CD14-positive monocyte (primary cell): ENCODE measurements around the gene BCAR1. TPM values are rescaled to one million over a fixed set of nuclear protein-coding genes. Genes with fewer than 3 reads are reported as not detected.
"Not testable (repeated sequence)": the region's sequence is repeated elsewhere in the genome, so short reads cannot be mapped to it uniquely, and the experiment has no call there.

ENCODE experiments used
- DNase-seq, 3 donors: peaks; one replicate each; pipeline ENCODE4 v3.0.0-alpha.2; 2011 to 2022
- H2AFZ ChIP-seq: 2 replicates; pipeline ENCODE4 v1.6.0; 2012; ENCODE audit warnings: mild to moderate bottlenecking, low read depth, low read length, inconsistent platforms; ENCODE audit not compliant: insufficient read depth, poor library complexity, severe bottlenecking
- H3K27ac ChIP-seq, 2 donors: 1 replicate in 1 of 2; 2 replicates in 1 of 2; pipeline ENCODE4 v1.5.1; 2012 to 2013; ENCODE audit warnings: low read length in 2 of 2, control low read depth in 1 of 2, inconsistent platforms in 1 of 2, low read depth in 1 of 2, mild to moderate bottlenecking in 1 of 2
- H3K27me3 ChIP-seq, 2 donors: one replicate each; pipeline versions ENCODE4 v1.6.0 to v1.6.1; 2011 to 2013; ENCODE audit warnings: low read length in 2 of 2; ENCODE audit not compliant: control insufficient read depth in 2 of 2, insufficient read depth in 2 of 2
- H3K36me3 ChIP-seq, 2 donors: replicated peaks in 1 of 2; 1 replicate in 1 of 2; 2 replicates in 1 of 2; pipeline versions ENCODE4 v1.5.1 to v1.6.1; 2012 to 2013; ENCODE audit warnings: low read length in 2 of 2, control low read depth in 1 of 2, inconsistent platforms in 1 of 2, mild to moderate bottlenecking in 1 of 2; ENCODE audit not compliant: insufficient read depth in 2 of 2, control insufficient read depth in 1 of 2
- H3K4me1 ChIP-seq, 2 donors: 1 replicate in 1 of 2; 2 replicates in 1 of 2; pipeline versions ENCODE4 v1.5.1 to v1.6.1; 2012 to 2013; ENCODE audit warnings: low read length in 2 of 2, control low read depth in 1 of 2, inconsistent platforms in 1 of 2, mild to moderate bottlenecking in 1 of 2, moderate library complexity in 1 of 2; ENCODE audit not compliant: insufficient read depth in 2 of 2, control insufficient read depth in 1 of 2
- H3K4me2 ChIP-seq: replicated peaks from 2 replicates; pipeline ENCODE3; 2012; ENCODE audit warnings: low read length, moderate library complexity, mild to moderate bottlenecking; ENCODE audit not compliant: poor library complexity, severe bottlenecking; ENCODE audit errors: extremely low read depth
- H3K4me3 ChIP-seq, 3 experiments: fragments of 200-600 bp in 1 of 3; sonication (generic) in 1 of 3; replicated peaks in 1 of 3; 1 replicate in 2 of 3; 2 replicates in 1 of 3; pipeline ENCODE4 v1.5.1; 2011 to 2013; ENCODE audit warnings: low read length in 3 of 3, mild to moderate bottlenecking in 3 of 3, control low read depth in 2 of 3, low read depth in 2 of 3, inconsistent platforms in 1 of 3, moderate library complexity in 1 of 3
- H3K79me2 ChIP-seq: 2 replicates; pipeline ENCODE4 v1.6.0; 2012; ENCODE audit warnings: mild to moderate bottlenecking, control low read depth, inconsistent platforms, low read length, moderate library complexity; ENCODE audit not compliant: insufficient read depth
- H3K9ac ChIP-seq: 2 replicates; pipeline ENCODE4 v1.6.0; 2017; ENCODE audit warnings: low read length, mild to moderate bottlenecking; ENCODE audit not compliant: insufficient read depth, poor library complexity, severe bottlenecking
- H3K9me3 ChIP-seq, 2 donors: replicated peaks in 1 of 2; 1 replicate in 1 of 2; 2 replicates in 1 of 2; pipeline versions ENCODE4 v1.5.1 to v1.6.1; 2012 to 2013; ENCODE audit warnings: low read length in 2 of 2, control low read depth in 1 of 2; ENCODE audit not compliant: control insufficient read depth in 1 of 2, insufficient read depth in 1 of 2
- H4K20me1 ChIP-seq: 2 replicates; pipeline ENCODE4 v1.6.0; 2012; ENCODE audit warnings: mild to moderate bottlenecking, low read length, control low read depth, moderate library complexity; ENCODE audit not compliant: insufficient read depth
- H3K27ac Mint-ChIP-seq, 7 donors: one replicate each; pipeline ENCODE4 v1.8.0; 2020; ENCODE audit warnings: mild to moderate bottlenecking in 7 of 7, mixed read lengths in 7 of 7, moderate library complexity in 6 of 7, inconsistent platforms in 2 of 7
- H3K27me3 Mint-ChIP-seq, 3 donors: one replicate each; pipeline ENCODE4 v1.8.0; 2021 to 2022; ENCODE audit warnings: low read depth in 3 of 3, mild to moderate bottlenecking in 3 of 3, mixed read lengths in 3 of 3, moderate library complexity in 3 of 3, inconsistent platforms in 1 of 3
- H3K36me3 Mint-ChIP-seq, 2 donors: one replicate each; pipeline ENCODE4 v1.8.0; 2020; ENCODE audit warnings: mixed read lengths in 2 of 2, inconsistent platforms in 1 of 2, mild to moderate bottlenecking in 1 of 2
- H3K4me1 Mint-ChIP-seq: one replicate; pipeline ENCODE4 v1.8.0; 2020; ENCODE audit warnings: mild to moderate bottlenecking, mixed read lengths
- H3K4me3 Mint-ChIP-seq, 2 donors: one replicate each; pipeline ENCODE4 v1.8.0; 2020; ENCODE audit warnings: mild to moderate bottlenecking in 2 of 2, mixed read lengths in 2 of 2, moderate library complexity in 1 of 2
- H3K9me3 Mint-ChIP-seq, 7 donors: one replicate each; pipeline ENCODE4 v1.8.0; 2020 to 2022; ENCODE audit warnings: mixed read lengths in 7 of 7, mild to moderate bottlenecking in 6 of 7, moderate library complexity in 6 of 7, inconsistent platforms in 2 of 7
- WGBS: methylation state at CpG from one replicate; pipeline ENCODE4 v1.1.5; 2013; ENCODE audit warnings: missing lambda C conversion rate; ENCODE audit not compliant: insufficient coverage; 5-methylcytosine and 5-hydroxymethylcytosine counted together
- intact Hi-C, 2 donors: fragments of 100-400 bp; cut with micrococcal nuclease; formaldehyde crosslinking; loops; one replicate each; pipeline versions ENCODE4 v1.15.0 to v1.15.1; 2023
- polyA plus RNA-seq, 3 donors: library from polyadenylated mRNA; depleted of rRNA in 1 of 3; unstranded in 2 of 3; stranded (reverse) in 1 of 3; fragments of 300-500 nt in 2 of 3; fragments of >200 nt in 1 of 3; fragmentation: Illumina TruSeq in 2 of 3; gene quantifications; 1 replicate in 2 of 3; 2 replicates in 1 of 3; pipeline ENCODE4 v1.2.3, GENCODE V29; 2012 to 2021
- TF ChIP-seq, protein P1 (sequence below): fragments of 200-600 bp; IDR thresholded peaks from one replicate; pipeline ENCODE4 v1.8.0; 2022; ENCODE audit warnings: antibody characterized with exemption, mild to moderate bottlenecking

The BCAR1 gene
- polyA plus RNA-seq, 3 donors, result not detected

DNA sequence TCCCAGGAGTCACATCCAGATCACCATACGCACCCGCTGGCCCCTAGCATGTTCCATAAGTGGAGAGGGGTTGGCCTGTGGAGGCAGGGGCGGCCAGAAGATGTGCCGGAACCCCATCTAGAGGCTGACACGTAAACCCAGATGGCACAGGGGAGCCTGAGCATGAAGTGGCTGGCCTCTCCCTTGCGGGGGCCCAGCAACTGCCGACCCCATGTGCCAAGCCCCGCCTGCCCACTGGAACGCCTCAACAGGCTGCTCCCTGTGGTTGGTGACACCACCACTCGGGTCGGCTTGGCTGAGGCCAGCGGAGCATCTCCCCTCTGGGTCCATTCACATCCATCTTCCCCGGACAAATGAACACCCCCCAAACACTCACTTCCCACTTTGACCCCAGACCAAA is 9.5 kb downstream of the BCAR1 start:
- peaks cover 13 to 15% of the 10 kb centered on the region in 2 donors for H3K4me1 ChIP-seq
- H3K27me3 ChIP-seq, result peaks cover 0 to 79% of the 10 kb centered on the region in 2 donors
- no peak overlapping the region for H3K4me3 ChIP-seq
- no peaks in the 10 kb centered on the region for H3K9me3 ChIP-seq
- H3K36me3 ChIP-seq, result no peaks in the 10 kb centered on the region
- no peak overlapping the region for H3K9ac ChIP-seq
- no peaks in the 10 kb centered on the region for H4K20me1 ChIP-seq
- peaks cover 11% of the 10 kb centered on the region for H3K4me1 Mint-ChIP-seq
- no peaks in the 10 kb centered on the region for H3K36me3 Mint-ChIP-seq
- H3K27me3 Mint-ChIP-seq, result peaks cover 55 to 97% (median 70%) of the 10 kb centered on the region in 3 donors
- H3K4me3 Mint-ChIP-seq, result peak overlapping the region in 1 of 2 donors; percentile 32
- DNase-seq, result no peak
- H3K4me2 ChIP-seq, result no peak overlapping the region
- H2AFZ ChIP-seq, result no peak overlapping the region
- intact Hi-C loops, result no loop called here
- H3K9me3 Mint-ChIP-seq, result peaks cover 0 to 7% (median 1%) of the 10 kb centered on the region in 7 donors
- H3K27ac Mint-ChIP-seq, result peak overlapping the region in 1 of 7 donors; percentile 78
- H3K27ac ChIP-seq, result no peak overlapping the region
- H3K79me2 ChIP-seq, result no peaks in the 10 kb centered on the region
- WGBS, result 92% methylated on average over 11 of the region's 13 CpGs
- TF ChIP-seq, protein P1, sequence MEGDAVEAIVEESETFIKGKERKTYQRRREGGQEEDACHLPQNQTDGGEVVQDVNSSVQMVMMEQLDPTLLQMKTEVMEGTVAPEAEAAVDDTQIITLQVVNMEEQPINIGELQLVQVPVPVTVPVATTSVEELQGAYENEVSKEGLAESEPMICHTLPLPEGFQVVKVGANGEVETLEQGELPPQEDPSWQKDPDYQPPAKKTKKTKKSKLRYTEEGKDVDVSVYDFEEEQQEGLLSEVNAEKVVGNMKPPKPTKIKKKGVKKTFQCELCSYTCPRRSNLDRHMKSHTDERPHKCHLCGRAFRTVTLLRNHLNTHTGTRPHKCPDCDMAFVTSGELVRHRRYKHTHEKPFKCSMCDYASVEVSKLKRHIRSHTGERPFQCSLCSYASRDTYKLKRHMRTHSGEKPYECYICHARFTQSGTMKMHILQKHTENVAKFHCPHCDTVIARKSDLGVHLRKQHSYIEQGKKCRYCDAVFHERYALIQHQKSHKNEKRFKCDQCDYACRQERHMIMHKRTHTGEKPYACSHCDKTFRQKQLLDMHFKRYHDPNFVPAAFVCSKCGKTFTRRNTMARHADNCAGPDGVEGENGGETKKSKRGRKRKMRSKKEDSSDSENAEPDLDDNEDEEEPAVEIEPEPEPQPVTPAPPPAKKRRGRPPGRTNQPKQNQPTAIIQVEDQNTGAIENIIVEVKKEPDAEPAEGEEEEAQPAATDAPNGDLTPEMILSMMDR, result no peak

DNA sequence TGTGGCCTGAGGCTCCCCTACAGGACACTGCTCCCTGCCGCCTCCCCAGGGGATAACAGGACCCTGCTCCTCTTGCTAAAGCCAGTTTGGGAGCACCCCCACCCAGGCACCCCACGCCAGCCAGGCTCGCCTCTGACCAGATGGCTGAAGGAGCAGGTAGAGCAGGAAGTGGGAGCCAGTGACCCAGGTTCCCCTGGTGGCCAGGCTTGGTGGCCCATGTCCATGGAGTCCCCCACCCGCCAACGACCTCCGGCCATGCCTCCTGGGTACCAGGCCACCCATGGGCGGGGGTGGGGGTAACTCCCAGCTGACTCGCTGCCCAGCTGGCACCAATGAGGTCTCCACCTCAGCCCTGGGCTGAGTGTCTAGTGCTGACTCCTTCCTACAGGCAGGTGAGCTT is 10.0 kb downstream of the BCAR1 start:
- no peaks in the 10 kb centered on the region for H3K9me3 ChIP-seq
- DNase-seq, result no peak
- H3K27me3 ChIP-seq, result peaks cover 0 to 79% of the 10 kb centered on the region in 2 donors
- no peaks in the 10 kb centered on the region for H4K20me1 ChIP-seq
- Mint-ChIP-seq H3K4me3 (no peak overlapping the region), H3K9me3 (peaks cover 0 to 7% (median 1%) of the 10 kb centered on the region in 7 donors), H3K27me3 (peaks cover 54 to 97% (median 70%) of the 10 kb centered on the region in 3 donors), H3K4me1 (peaks cover 11% of the 10 kb centered on the region), H3K36me3 (no peaks in the 10 kb centered on the region), H3K27ac (no peak overlapping the region)
- H3K79me2 ChIP-seq, result no peaks in the 10 kb centered on the region
- no peaks in the 10 kb centered on the region for H3K36me3 ChIP-seq
- H3K4me1 ChIP-seq, result peaks cover 13 to 15% of the 10 kb centered on the region in 2 donors
- H3K4me3 ChIP-seq, result no peak overlapping the region
- H3K4me2 ChIP-seq, result no peak overlapping the region
- no peak overlapping the region for H3K9ac ChIP-seq
- intact Hi-C loops, result no loop called here
- H3K27ac ChIP-seq, result no peak overlapping the region
- 70% methylated on average over 5 of the region's 8 CpGs for WGBS
- H2AFZ ChIP-seq, result no peak overlapping the region
- TF ChIP-seq, protein P1, result no peak

DNA sequence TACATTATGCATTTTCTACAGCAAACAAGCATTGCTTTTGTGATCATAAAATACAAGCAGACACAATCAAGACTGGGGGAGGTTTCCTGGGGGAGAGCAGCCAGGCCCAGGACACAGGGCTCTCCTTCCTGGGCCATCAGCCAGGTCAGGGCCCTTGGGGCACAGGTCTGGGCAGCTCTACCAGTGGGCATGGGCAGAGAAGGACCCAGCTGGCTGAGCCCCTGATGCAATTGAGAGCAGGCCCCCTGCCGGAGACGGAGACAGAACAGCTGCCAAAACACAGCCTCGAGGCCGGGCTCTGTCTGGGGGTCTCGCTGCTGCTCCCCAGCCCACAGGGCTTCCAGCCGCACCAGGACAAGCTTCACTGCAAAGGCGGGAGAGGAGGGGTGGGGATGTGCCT is 10.8 kb downstream of the BCAR1 start:
- DNase-seq, H3K36me3 ChIP-seq, H2AFZ ChIP-seq, H3K4me2 ChIP-seq, H3K9ac ChIP-seq, H3K4me3 ChIP-seq, H3K27ac ChIP-seq, H3K27ac Mint-ChIP-seq, H3K9me3 ChIP-seq, H4K20me1 ChIP-seq, intact Hi-C loops, H3K36me3 Mint-ChIP-seq, H3K79me2 ChIP-seq: not testable (repeated sequence)
- Mint-ChIP-seq H3K4me3 (peak overlapping the region in 1 of 2 donors; percentile 50), H3K4me1 (peaks cover 11% of the 10 kb centered on the region), H3K9me3 (peaks cover 0 to 13% (median 1%) of the 10 kb centered on the region in 7 donors), H3K27me3 (peaks cover 54 to 97% (median 69%) of the 10 kb centered on the region in 3 donors)
- peaks cover 0 to 77% of the 10 kb centered on the region in 2 donors for H3K27me3 ChIP-seq
- WGBS, result 98% methylated on average over 6 of the region's 7 CpGs
- peaks cover 13 to 15% of the 10 kb centered on the region in 2 donors for H3K4me1 ChIP-seq
